Fibroblast of lung (primary cell): ENCODE measurements around the gene NANOS3. TPM values are rescaled to one million over a fixed set of nuclear protein-coding genes. Genes with fewer than 3 reads are reported as not detected.

Source experiments
- DNase-seq, 2 donors: peaks; one replicate each; pipeline versions ENCODE4 v3.0.0 to v3.0.0-alpha.2; 2010; ENCODE audit warnings: low read depth in 2 of 2
- H2AFZ ChIP-seq: 2 replicates; pipeline ENCODE4 v1.5.1; 2012; ENCODE audit warnings: low read length, control low read depth, inconsistent platforms
- H3K27ac ChIP-seq: 2 replicates; pipeline ENCODE4 v1.5.1; 2011; ENCODE audit warnings: low read length, control low read depth; ENCODE audit not compliant: insufficient read depth
- H3K27me3 ChIP-seq: 2 replicates; pipeline ENCODE4 v1.5.1; 2011; ENCODE audit warnings: mild to moderate bottlenecking, low read length; ENCODE audit not compliant: control insufficient read depth, insufficient read depth
- H3K36me3 ChIP-seq: 2 replicates; pipeline ENCODE4 v1.5.1; 2011; ENCODE audit warnings: low read length; ENCODE audit not compliant: control insufficient read depth, insufficient read depth
- H3K4me1 ChIP-seq: 2 replicates; pipeline ENCODE4 v1.5.1; 2011; ENCODE audit warnings: low read length; ENCODE audit not compliant: control insufficient read depth, insufficient read depth; ENCODE audit errors: extremely low read depth
- H3K4me2 ChIP-seq: 2 replicates; pipeline ENCODE4 v1.5.1; 2011; ENCODE audit warnings: low read length, control low read depth; ENCODE audit not compliant: insufficient read depth; ENCODE audit errors: extremely low read depth
- H3K4me3 ChIP-seq, 4 experiments: fragments of 200-600 bp in 1 of 4; sonication (generic) in 1 of 4; replicated peaks in 1 of 4; 2 replicates each; pipeline ENCODE4 v1.5.1; 2011 to 2016; ENCODE audit warnings: low read length in 4 of 4, low read depth in 3 of 4, mild to moderate bottlenecking in 3 of 4, control low read depth in 2 of 4, inconsistent platforms in 1 of 4, mixed read lengths in 1 of 4; ENCODE audit not compliant: insufficient read depth in 1 of 4; ENCODE audit errors: control extremely low read depth in 1 of 4
- H3K79me2 ChIP-seq: 2 replicates; pipeline ENCODE4 v1.5.1; 2012; ENCODE audit warnings: mild to moderate bottlenecking, low read length, inconsistent platforms; ENCODE audit not compliant: control insufficient read depth, insufficient read depth
- H3K9ac ChIP-seq: 2 replicates; pipeline ENCODE4 v1.5.1; 2011; ENCODE audit warnings: mild to moderate bottlenecking, low read length, control low read depth; ENCODE audit not compliant: insufficient read depth
- H3K9me3 ChIP-seq: 2 replicates; pipeline ENCODE4 v1.5.1; 2012; ENCODE audit warnings: low read depth, low read length; ENCODE audit not compliant: control insufficient read depth, insufficient read depth
- H4K20me1 ChIP-seq: 2 replicates; pipeline ENCODE4 v1.5.1; 2011; ENCODE audit warnings: low read length; ENCODE audit not compliant: control insufficient read depth, insufficient read depth; ENCODE audit errors: extremely low read depth
- CTCF ChIP-seq, 2 donors: IDR thresholded peaks in 1 of 2; conservative IDR thresholded peaks in 1 of 2; 1 replicate in 1 of 2; 2 replicates in 1 of 2; pipeline ENCODE4 v1.5.1; 2011 to 2012; ENCODE audit warnings: low read length in 2 of 2, control low read depth in 1 of 2, inconsistent platforms in 1 of 2, low read depth in 1 of 2, mild to moderate bottlenecking in 1 of 2
- EZH2 ChIP-seq: IDR thresholded peaks from 2 replicates; pipeline ENCODE4 v1.5.1; 2012; ENCODE audit warnings: low read length, control low read depth, mild to moderate bottlenecking; ENCODE audit errors: missing control alignments
- polyA plus RNA-seq, 2 donors: library from polyadenylated mRNA; depleted of rRNA in 1 of 2; stranded (reverse) in 1 of 2; unstranded in 1 of 2; fragments of >200 nt; gene quantifications; 2 replicates each; pipeline ENCODE4 v1.2.1, GENCODE V29; 2011 to 2012; ENCODE audit warnings: missing spikeins in 1 of 2
- total RNA-seq: library from RNA; depleted of rRNA; stranded (reverse); fragments of >200 nt; gene quantifications from 2 replicates; pipeline ENCODE4 v1.2.1, GENCODE V29; 2014

NANOS3 gene
- total and polyA plus RNA-seq, 2 donors (not counting 1 experiment from before 2014, with no cell fraction given) = not detected

GRCh38 chr19:13926010-13926409, 49.1 kb downstream of the NANOS3 start:
- Histone ChIP-seq H3K9ac (no peak overlapping the region), H2AFZ (no peak overlapping the region), H4K20me1 (no peaks in the 10 kb centered on the region), H3K4me3 (no peak overlapping the region), H3K79me2 (no peaks in the 10 kb centered on the region), H3K4me2 (no peak overlapping the region), H3K4me1 (no peaks in the 10 kb centered on the region), H3K27ac (no peak overlapping the region), H3K27me3 (no peaks in the 10 kb centered on the region), H3K9me3 (no peaks in the 10 kb centered on the region), H3K36me3 (peaks cover 14% of the 10 kb centered on the region)
- DNase-seq = no peak
- TF ChIP-seq EZH2 = no peak
- TF ChIP-seq CTCF (conservative IDR thresholded peaks at IDR 0.05 in 1 of 2, IDR thresholded peaks at IDR 0.05 in 1 of 2; ENCODE audit: low read depth in 1 of 2, low read length in 2 of 2) = no peak

GRCh38 chr19:13926715-13927114, 49.8 kb downstream of the NANOS3 start:
- TF ChIP-seq CTCF (conservative IDR thresholded peaks at IDR 0.05 in 1 of 2, IDR thresholded peaks at IDR 0.05 in 1 of 2; ENCODE audit: low read depth in 1 of 2, low read length in 2 of 2) (no peak), EZH2 (no peak)
- DNase-seq = no peak
- Histone ChIP-seq H3K4me1 (no peaks in the 10 kb centered on the region), H3K27ac (no peak overlapping the region), H3K27me3 (no peaks in the 10 kb centered on the region), H4K20me1 (no peaks in the 10 kb centered on the region), H3K9me3 (no peaks in the 10 kb centered on the region), H3K4me3 (no peak overlapping the region), H3K79me2 (no peaks in the 10 kb centered on the region), H3K36me3 (peaks cover 13% of the 10 kb centered on the region), H2AFZ (no peak overlapping the region), H3K9ac (no peak overlapping the region), H3K4me2 (no peak overlapping the region)

- Histone ChIP-seq H3K9ac (no peak overlapping the region), H2AFZ (no peak overlapping the region), H3K9me3 (no peaks in the 10 kb centered on the region), H4K20me1 (no peaks in the 10 kb centered on the region), H3K4me1 (no peaks in the 10 kb centered on the region), H3K79me2 (no peaks in the 10 kb centered on the region), H3K27ac (no peak overlapping the region), H3K4me3 (no peak overlapping the region), H3K4me2 (no peak overlapping the region), H3K36me3 (peaks cover 8% of the 10 kb centered on the region), H3K27me3 (no peaks in the 10 kb centered on the region)
- TF ChIP-seq CTCF (conservative IDR thresholded peaks at IDR 0.05 in 1 of 2, IDR thresholded peaks at IDR 0.05 in 1 of 2; ENCODE audit: low read depth in 1 of 2, low read length in 2 of 2) (no peak), EZH2 (no peak)
- DNase-seq = no peak
Observed at GRCh38 chr19:13929340-13929739, 52.4 kb downstream of the NANOS3 start.
